H1 (cell line): ENCODE results near the gene ELAVL2. TPM values are rescaled to one million over a fixed set of nuclear protein-coding genes. Genes with fewer than 3 reads are reported as not detected.
A peak's percentile ranks its signal among the peaks of the same experiment; 100 is the strongest.

Experiments used
- CTCF ChIA-PET: fragments of 300-600 bp; sonication (Branson Sonifier 250); formaldehyde crosslinking; loops from one replicate; lab custom pipeline; 2021; ENCODE audit not compliant: partially characterized antibody; lab: Charles Lee
- POLR2A ChIA-PET: fragments of 300-600 bp; sonication (Branson Sonifier 250); formaldehyde crosslinking; loops from one replicate; lab custom pipeline; 2021; ENCODE audit warnings: inconsistent platforms; ENCODE audit not compliant: partially characterized antibody; lab: Charles Lee
- DNase-seq, 2 experiments: peaks; one replicate each; pipeline versions ENCODE4 v3.0.0 to v3.0.0-alpha.2; 2010 to 2022; ENCODE audit warnings: low spot score in 2 of 2, low read depth in 1 of 2, mixed read lengths in 1 of 2
- FAIRE-seq: peaks from 2 replicates; lab custom pipeline; 2011; peaks lifted over from hg19 to GRCh38; lab: Jason Lieb, UNC
- H2AFZ ChIP-seq: 2 replicates; pipeline ENCODE4 v1.8.1; 2012; ENCODE audit warnings: low read length, inconsistent platforms
- H2AK5ac ChIP-seq: 2 replicates; pipeline ENCODE4 v1.6.1; 2013; ENCODE audit warnings: low read depth, low read length
- H2BK120ac ChIP-seq: replicated peaks from 2 replicates; pipeline ENCODE3; 2013; ENCODE audit warnings: low read depth, low read length, inconsistent platforms
- H2BK12ac ChIP-seq: 2 replicates; pipeline ENCODE4 v1.6.1; 2013; ENCODE audit warnings: low read depth, low read length
- H2BK15ac ChIP-seq: 2 replicates; pipeline ENCODE4 v1.6.1; 2013; ENCODE audit warnings: low read length
- H2BK20ac ChIP-seq: 2 replicates; pipeline ENCODE4 v1.6.1; 2013; ENCODE audit warnings: low read length
- H2BK5ac ChIP-seq: 2 replicates; pipeline ENCODE4 v1.6.1; 2013; ENCODE audit warnings: low read depth, low read length
- H3K14ac ChIP-seq: 2 replicates; pipeline ENCODE4 v1.6.1; 2013; ENCODE audit warnings: inconsistent platforms; ENCODE audit not compliant: insufficient read length
- H3K18ac ChIP-seq: 2 replicates; pipeline ENCODE4 v1.6.1; 2013; ENCODE audit warnings: low read length; ENCODE audit errors: extremely low read depth
- H3K23ac ChIP-seq: 2 replicates; pipeline ENCODE4 v1.6.1; 2013; ENCODE audit warnings: inconsistent platforms; ENCODE audit not compliant: insufficient read length
- H3K23me2 ChIP-seq: 2 replicates; pipeline ENCODE4 v1.6.1; 2013; ENCODE audit warnings: low read depth, low read length
- H3K27ac ChIP-seq: 2 replicates; pipeline ENCODE4 v1.6.1; 2011; ENCODE audit warnings: low read depth, low read length, inconsistent platforms
- H3K27me3 ChIP-seq, 4 experiments: replicated peaks in 1 of 4; 1 replicate in 1 of 4; 2 replicates in 3 of 4; pipeline versions ENCODE4 v1.6.1 to v1.8.1; 2011 to 2013; ENCODE audit warnings: low read length in 3 of 4, mild to moderate bottlenecking in 3 of 4, inconsistent platforms in 2 of 4, mixed read lengths in 2 of 4, moderate library complexity in 1 of 4; ENCODE audit not compliant: control insufficient read depth in 3 of 4, insufficient read depth in 3 of 4; ENCODE audit errors: extremely low read depth in 1 of 4
- H3K36me3 ChIP-seq, 4 experiments: 2 replicates each; pipeline versions ENCODE4 v1.6.1 to v1.8.1; 2011 to 2013; ENCODE audit warnings: mild to moderate bottlenecking in 4 of 4, low read length in 3 of 4, moderate library complexity in 2 of 4, control low read depth in 1 of 4, inconsistent platforms in 1 of 4; ENCODE audit not compliant: insufficient read depth in 4 of 4, control insufficient read depth in 2 of 4
- H3K4ac ChIP-seq: replicated peaks from 2 replicates; pipeline ENCODE3; 2013; ENCODE audit warnings: low read length, low read depth, mixed read lengths, inconsistent platforms; ENCODE audit not compliant: insufficient read length
- H3K4me1 ChIP-seq, 4 experiments: replicated peaks in 1 of 4; 1 replicate in 1 of 4; 2 replicates in 3 of 4; pipeline versions ENCODE4 v1.6.1 to v1.8.1; 2011 to 2013; ENCODE audit warnings: low read length in 3 of 4, inconsistent platforms in 2 of 4, mixed read lengths in 1 of 4; ENCODE audit not compliant: insufficient read depth in 4 of 4, control insufficient read depth in 3 of 4
- H3K4me2 ChIP-seq, 2 experiments: 2 replicates each; pipeline versions ENCODE4 v1.6.1 to v1.8.1; 2011 to 2013; ENCODE audit warnings: low read depth in 2 of 2, low read length in 2 of 2, control low read depth in 1 of 2, inconsistent platforms in 1 of 2, mild to moderate bottlenecking in 1 of 2; ENCODE audit not compliant: insufficient read depth in 1 of 2
- H3K4me3 ChIP-seq, 4 experiments: fragments of 200-600, 300-600 bp in 1 of 4; sonication (generic), shearing (Covaris generic), sonication (Bioruptor Twin) in 1 of 4; 2 replicates each; pipeline versions ENCODE4 v1.5.1 to v1.8.1; 2011 to 2016; ENCODE audit warnings: low read length in 4 of 4, low read depth in 3 of 4, control low read depth in 2 of 4, inconsistent platforms in 2 of 4, mild to moderate bottlenecking in 2 of 4, mixed read lengths in 1 of 4, moderate library complexity in 1 of 4; ENCODE audit not compliant: insufficient read depth in 2 of 4; ENCODE audit errors: extremely low read depth in 1 of 4
- H3K56ac ChIP-seq: replicated peaks from 2 replicates; pipeline ENCODE3; 2013; ENCODE audit warnings: low read depth, mild to moderate bottlenecking, mixed read lengths, low read length, inconsistent platforms; ENCODE audit not compliant: insufficient read length
- H3K79me1 ChIP-seq: 2 replicates; pipeline ENCODE4 v1.6.1; 2013; ENCODE audit warnings: low read depth, low read length, control low read depth
- H3K79me2 ChIP-seq, 2 experiments: 2 replicates each; pipeline versions ENCODE4 v1.6.1 to v1.8.1; 2012 to 2013; ENCODE audit warnings: low read length in 2 of 2, mild to moderate bottlenecking in 2 of 2, inconsistent platforms in 1 of 2; ENCODE audit not compliant: insufficient read depth in 2 of 2, control insufficient read depth in 1 of 2
- H3K9ac ChIP-seq, 4 experiments: replicated peaks in 1 of 4; 1 replicate in 1 of 4; 2 replicates in 3 of 4; pipeline versions ENCODE4 v1.6.1 to v1.8.1; 2011 to 2013; ENCODE audit warnings: low read depth in 3 of 4, low read length in 3 of 4, control low read depth in 2 of 4, mild to moderate bottlenecking in 2 of 4, moderate library complexity in 2 of 4, inconsistent platforms in 1 of 4; ENCODE audit errors: extremely low read depth in 1 of 4
- H3K9me3 ChIP-seq, 2 experiments: 2 replicates each; pipeline versions ENCODE4 v1.6.1 to v1.8.1; 2012 to 2013; ENCODE audit warnings: mild to moderate bottlenecking in 2 of 2, moderate library complexity in 2 of 2, control low read depth in 1 of 2, inconsistent platforms in 1 of 2, low read depth in 1 of 2, low read length in 1 of 2, mixed read lengths in 1 of 2; ENCODE audit not compliant: insufficient read depth in 2 of 2
- H4K20me1 ChIP-seq, 2 experiments: replicated peaks in 1 of 2; 2 replicates each; pipeline versions ENCODE3 to v1.8.1; 2011 to 2013; ENCODE audit warnings: inconsistent platforms in 2 of 2, low read length in 2 of 2, mild to moderate bottlenecking in 1 of 2; ENCODE audit not compliant: insufficient read depth in 2 of 2, control insufficient read depth in 1 of 2
- H4K5ac ChIP-seq: 2 replicates; pipeline ENCODE4 v1.6.1; 2013; ENCODE audit warnings: low read length, low read depth, mixed read lengths, inconsistent platforms; ENCODE audit not compliant: insufficient read length
- H4K8ac ChIP-seq: 2 replicates; pipeline ENCODE4 v1.8.0; 2013; ENCODE audit warnings: mild to moderate bottlenecking, moderate library complexity, low read length, inconsistent platforms; ENCODE audit not compliant: insufficient read depth; ENCODE audit errors: extremely low read depth
- H4K91ac ChIP-seq: replicated peaks from 2 replicates; pipeline ENCODE3; 2013; ENCODE audit warnings: low read length, mixed read lengths, inconsistent platforms; ENCODE audit not compliant: insufficient read length
- BACH1 ChIP-seq: IDR thresholded peaks from 2 replicates; pipeline ENCODE4 v1.6.1; 2012; ENCODE audit warnings: low read length, improper control_type of control experiment
- CBX5 ChIP-seq: fragments of 300-800, 300-1000 bp; sonication (generic); IDR thresholded peaks from 2 replicates; pipeline ENCODE4 v1.7.1; 2016; ENCODE audit warnings: antibody characterized with exemption, low read length, low read depth
- CREB1 ChIP-seq: IDR thresholded peaks from 2 replicates; pipeline ENCODE4 v1.6.1; 2012; ENCODE audit warnings: inconsistent platforms
- EGR1 ChIP-seq: IDR thresholded peaks from 2 replicates; pipeline ENCODE4 v1.6.1; 2011; ENCODE audit warnings: low read depth, low read length, borderline replicate concordance
- EP300 ChIP-seq, 2 experiments: IDR thresholded peaks; 1 replicate in 1 of 2; 2 replicates in 1 of 2; pipeline ENCODE4 v1.6.1; 2011 to 2012; ENCODE audit warnings: low read depth in 2 of 2, low read length in 2 of 2, mild to moderate bottlenecking in 2 of 2, borderline replicate concordance in 1 of 2, inconsistent platforms in 1 of 2, moderate library complexity in 1 of 2
- KDM1A ChIP-seq: fragments of 200-600, 300-600 bp; sonication (generic); IDR thresholded peaks from 2 replicates; pipeline ENCODE4 v1.7.1; 2016; ENCODE audit warnings: mild to moderate bottlenecking, low read length, borderline replicate concordance
- NANOG ChIP-seq: IDR thresholded peaks from 2 replicates; pipeline ENCODE4 v1.6.1; 2011; ENCODE audit warnings: low read length, low read depth, mild to moderate bottlenecking, inconsistent platforms; ENCODE audit not compliant: insufficient read depth, poor library complexity, severe bottlenecking
- RBBP5 ChIP-seq: IDR thresholded peaks from 2 replicates; pipeline ENCODE4 v1.7.1; 2012; ENCODE audit warnings: low read depth, mild to moderate bottlenecking, inconsistent platforms, low read length, moderate library complexity, borderline replicate concordance
- WGBS, 2 experiments: shearing (Covaris generic) in 1 of 2; methylation state at CpG; one replicate each; pipeline versions ENCODE4 v1.1.6 to v1.1.7; 2013 to 2015; ENCODE audit warnings: low lambda C conversion rate in 2 of 2, mixed read lengths in 2 of 2, inconsistent platforms in 1 of 2, low coverage in 1 of 2, missing lambda C conversion rate in 1 of 2; ENCODE audit not compliant: insufficient replicate concordance in 2 of 2, insufficient coverage in 1 of 2, insufficient read length in 1 of 2; ENCODE audit errors: extremely low coverage in 1 of 2, missing lambda C conversion rate in 1 of 2; 5-methylcytosine and 5-hydroxymethylcytosine counted together
- polyA plus RNA-seq, 7 experiments: library from polyadenylated mRNA; depleted of rRNA in 3 of 7; stranded (reverse) in 5 of 7; unstranded in 2 of 7; fragments of >200 nt in 5 of 7; fragments of 200-250 nt in 2 of 7; gene quantifications; 1 replicate in 5 of 7; 2 replicates in 1 of 7; 4 replicates in 1 of 7; pipeline versions ENCODE4 v1.2.1 to v1.2.3, GENCODE V29; 2011 to 2013; ENCODE audit warnings: missing spikeins in 2 of 7, mixed read lengths in 2 of 7
- total RNA-seq: library from RNA; stranded (reverse); fragmentation: NEBNext Ultra II Directional; extraction: Animal tissue kit (Norgen Biotek cat#: 25700); gene quantifications from 2 replicates; pipeline ENCODE4 v1.2.1, GENCODE V29; 2021
- TF ChIP-seq, protein P1 (sequence below): IDR thresholded peaks from 2 replicates; pipeline ENCODE4 v1.6.1; 2012; ENCODE audit warnings: inconsistent platforms

ELAVL2 gene
- total and polyA plus RNA-seq, 2 of the 8 experiments (the other 6 are each of a cell fraction or from before 2014, with no cell fraction given), result 4.9 to 21.9 TPM

- H3K27ac ChIP-seq, result no peak overlapping the region
- no peaks in the 10 kb centered on the region for H3K36me3 ChIP-seq
- no peak overlapping the region for H3K14ac ChIP-seq
- H2AFZ ChIP-seq, result no peak overlapping the region
- H3K79me1 ChIP-seq, result no peaks in the 10 kb centered on the region; the same call in 1 of the 2 replicates
- H3K4me1 ChIP-seq, result peaks cover 2 to 11% (median 10%) of the 10 kb centered on the region in 4 experiments; a peak in 5 of 7 replicates
- peak overlapping the region; percentile 76; the same call in 1 of the 2 replicates for H2BK5ac ChIP-seq
- no peak overlapping the region for H3K23ac ChIP-seq
- no peaks in the 10 kb centered on the region for H3K9me3 ChIP-seq
- POLR2A ChIA-PET, result interaction anchor here (0.9 to 2.5 kb wide), 15 partner anchors 10 to 161 kb away, joined by 3 to 12 read pairs (median 4); no protein-coding TSS in a partner anchor
- FAIRE-seq (no peak), DNase-seq (peak in 1 of 2 experiments; percentile 80)
- peaks cover 44% of the 10 kb centered on the region for H3K23me2 ChIP-seq
- peak overlapping the region; percentile 75; the same call in 1 of the 2 replicates for H2BK12ac ChIP-seq
- 0 out of 2 replicates have a peak overlapping the region, but pooled peaks have one; percentile 17 for H2AK5ac ChIP-seq
- peak overlapping the region; percentile 44 to 59 (median 53) for H3K9ac ChIP-seq
- H3K4me3 ChIP-seq, result peak overlapping the region; percentile 61 to 79 (median 66)
- H3K4ac ChIP-seq, result no peak overlapping the region
- H3K27me3 ChIP-seq, result peaks cover 5 to 28% (median 17%) of the 10 kb centered on the region in 4 experiments; a peak in 6 of 7 replicates
- H2BK20ac ChIP-seq, result no peak overlapping the region
- H3K4me2 ChIP-seq, result peak overlapping the region; percentile 97 to 98
- WGBS, 2 experiments, result 2% methylated on average over 80 of the region's 80 CpGs; no CpG with 5 or more reads in 1 of the 2 experiments
- H4K91ac ChIP-seq, result peak overlapping the region; percentile 90
- H2BK15ac ChIP-seq, result peak overlapping the region; percentile 92; the same call in 1 of the 2 replicates
- H4K5ac ChIP-seq, result no peak overlapping the region
- H3K56ac ChIP-seq, result peak overlapping the region; percentile 52
- CTCF ChIA-PET, result interaction anchor here (0.6 to 1.4 kb wide), 6 partner anchors 9 to 328 kb away, joined by 3 to 4 read pairs (median 3); no protein-coding TSS in a partner anchor
- H4K20me1 ChIP-seq, result peaks cover 3 to 19% of the 10 kb centered on the region in 2 experiments
- H3K18ac ChIP-seq, result peak overlapping the region; percentile 73
- H2BK120ac ChIP-seq, result no peak overlapping the region
- H4K8ac ChIP-seq, result peak overlapping the region; percentile 14; the same call in 1 of the 2 replicates
- peaks cover 17 to 63% of the 10 kb centered on the region in 2 experiments for H3K79me2 ChIP-seq
- TF ChIP-seq, protein P1, sequence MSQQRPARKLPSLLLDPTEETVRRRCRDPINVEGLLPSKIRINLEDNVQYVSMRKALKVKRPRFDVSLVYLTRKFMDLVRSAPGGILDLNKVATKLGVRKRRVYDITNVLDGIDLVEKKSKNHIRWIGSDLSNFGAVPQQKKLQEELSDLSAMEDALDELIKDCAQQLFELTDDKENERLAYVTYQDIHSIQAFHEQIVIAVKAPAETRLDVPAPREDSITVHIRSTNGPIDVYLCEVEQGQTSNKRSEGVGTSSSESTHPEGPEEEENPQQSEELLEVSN, result peak; percentile 91
- TF ChIP-seq CBX5 (no peak), NANOG (no peak), CREB1 (no peak), BACH1 (0 out of 2 replicates have a peak, but pooled peaks have one; percentile 4), EP300 (IDR thresholded peaks at IDR 0.05; ENCODE audit: borderline replicate concordance in 1 of 2, low read depth in 2 of 2, low read length in 2 of 2) (no peak), KDM1A (no peak), EGR1 (no peak), RBBP5 (peak; percentile 84)
These were observed 5.3 kb downstream of the ELAVL2 start for GRCh38 chr9:23820451-23821374.
